ENCODE measurements around the gene HSPA4L.

The HSPA4L gene

DNA sequence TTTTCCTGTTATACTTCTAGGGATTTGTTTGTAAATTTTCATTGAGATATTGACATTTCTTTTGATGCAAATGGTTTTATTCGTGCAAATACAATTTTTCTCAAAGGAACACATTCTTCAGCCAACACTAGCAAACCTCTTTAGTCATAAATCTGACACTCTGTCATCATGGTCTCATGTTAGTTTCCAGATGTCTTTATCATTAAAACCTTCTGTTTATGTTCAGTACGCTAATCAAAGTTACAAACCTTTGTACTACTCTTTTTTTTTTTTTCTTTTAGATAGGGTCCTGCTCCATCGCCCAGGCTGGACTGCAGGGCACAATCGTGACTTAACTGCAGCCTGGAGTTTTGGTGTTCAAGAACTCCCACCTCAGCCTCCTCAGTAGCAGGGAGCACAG, 44.8 kb upstream of the HSPA4L start:
- Histone ChIP-seq H3K9ac (ENCODE audit: low read length) (no peak overlapping the region), H3K27ac (ENCODE audit: low read depth, low read length) (no peak overlapping the region), H3K27me3 (ENCODE audit: low read length) (no peaks in the 10 kb centered on the region), H4K20me1 (ENCODE audit: low read depth, low read length) (no peaks in the 10 kb centered on the region), H3K4me2 (ENCODE audit: low read depth, low read length, poor library complexity, severe bottlenecking) (no peak overlapping the region), H3K79me2 (ENCODE audit: insufficient read depth, low read length) (no peaks in the 10 kb centered on the region), H3K9me3 (ENCODE audit: insufficient read depth, low read length) (no peaks in the 10 kb centered on the region), H3K4me3 (ENCODE audit: insufficient read depth, low read length, poor library complexity, severe bottlenecking) (no peak overlapping the region), H3K36me3 (ENCODE audit: low read length) (no peaks in the 10 kb centered on the region), H3F3A (ENCODE audit: insufficient read depth) (no peaks in the 10 kb centered on the region), H3K9me2 (replicated peaks; ENCODE audit: insufficient read depth, low read length) (no peaks in the 10 kb centered on the region), H2AFZ (ENCODE audit: low read depth, low read length, severe bottlenecking) (no peak overlapping the region)
- TF ChIP-seq CTCF (IDR thresholded peaks at IDR 0.05; ENCODE audit: insufficient read depth, low read length, poor library complexity, severe bottlenecking) (no peak), EZH2phosphoT487 (conservative IDR thresholded peaks at IDR 0.05; ENCODE audit: low read length) (no peak)

DNA sequence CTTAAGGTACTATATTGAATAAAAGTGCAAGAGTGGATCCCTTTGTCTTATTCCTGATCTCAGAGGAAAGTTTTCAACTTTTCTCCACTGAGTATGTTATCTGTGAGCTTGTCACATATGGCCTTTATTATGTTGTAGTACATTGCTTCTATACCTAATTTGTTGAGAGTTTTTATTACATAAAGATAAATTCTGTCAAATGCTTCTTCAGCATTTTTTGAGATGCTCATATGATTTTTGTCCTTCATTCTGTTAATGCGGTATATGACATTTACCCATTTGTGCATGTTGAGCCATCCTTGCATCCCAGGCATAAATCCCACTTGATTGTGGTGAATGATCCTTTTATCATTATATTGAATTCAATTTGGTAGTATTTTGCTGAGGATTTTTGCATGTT, 40.9 kb upstream of the HSPA4L start:
- no peaks in the 10 kb centered on the region for H3K9me2 ChIP-seq (replicated peaks; ENCODE audit: insufficient read depth, low read length)
- no peaks in the 10 kb centered on the region for H3K36me3 ChIP-seq (ENCODE audit: low read length)
- H3K27me3 ChIP-seq (ENCODE audit: low read length) = no peaks in the 10 kb centered on the region
- no peak overlapping the region for H3K9ac ChIP-seq (ENCODE audit: low read length)
- H3K27ac ChIP-seq (ENCODE audit: low read depth, low read length) = no peak overlapping the region
- no peak for TF ChIP-seq EZH2phosphoT487 (conservative IDR thresholded peaks at IDR 0.05; ENCODE audit: low read length)
- TF ChIP-seq CTCF (IDR thresholded peaks at IDR 0.05; ENCODE audit: insufficient read depth, low read length, poor library complexity, severe bottlenecking) = no peak
- no peaks in the 10 kb centered on the region for H3F3A ChIP-seq (ENCODE audit: insufficient read depth)
- no peaks in the 10 kb centered on the region for H3K79me2 ChIP-seq (ENCODE audit: insufficient read depth, low read length)
- no peak overlapping the region for H3K4me3 ChIP-seq (ENCODE audit: insufficient read depth, low read length, poor library complexity, severe bottlenecking)
- H3K4me2 ChIP-seq (ENCODE audit: low read depth, low read length, poor library complexity, severe bottlenecking) = no peak overlapping the region
- H3K9me3 ChIP-seq (ENCODE audit: insufficient read depth, low read length) = no peaks in the 10 kb centered on the region
- H4K20me1 ChIP-seq (ENCODE audit: low read depth, low read length) = no peaks in the 10 kb centered on the region
- no peak overlapping the region for H2AFZ ChIP-seq (ENCODE audit: low read depth, low read length, severe bottlenecking)

DNA sequence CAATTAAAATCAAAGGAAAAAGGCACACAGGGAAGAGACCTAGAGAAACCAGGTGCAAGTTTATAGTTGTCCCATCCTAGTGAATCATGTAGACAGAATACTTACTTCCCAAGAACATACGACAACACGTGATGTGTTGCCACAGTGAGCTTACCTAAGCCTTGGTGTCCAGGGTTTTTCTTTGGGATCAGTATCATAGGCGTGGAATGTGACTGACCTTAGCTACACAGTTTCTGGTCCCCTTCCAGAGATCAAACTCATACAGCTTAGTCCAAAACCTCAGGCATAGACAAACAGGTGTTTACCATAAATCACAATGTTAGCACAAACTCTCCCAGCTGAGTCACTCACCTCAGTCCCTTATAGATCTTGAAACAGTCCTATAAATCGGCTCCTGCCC, 34.2 kb upstream of the HSPA4L start:
- Histone ChIP-seq H3K79me2 (ENCODE audit: insufficient read depth, low read length) (no peaks in the 10 kb centered on the region), H3K4me2 (ENCODE audit: low read depth, low read length, poor library complexity, severe bottlenecking) (no peak overlapping the region), H3K9me2 (replicated peaks; ENCODE audit: insufficient read depth, low read length) (no peaks in the 10 kb centered on the region), H3K36me3 (ENCODE audit: low read length) (no peaks in the 10 kb centered on the region), H3K9me3 (ENCODE audit: insufficient read depth, low read length) (no peaks in the 10 kb centered on the region), H3K9ac (ENCODE audit: low read length) (no peak overlapping the region), H3F3A (ENCODE audit: insufficient read depth) (no peaks in the 10 kb centered on the region), H4K20me1 (ENCODE audit: low read depth, low read length) (no peaks in the 10 kb centered on the region), H3K27me3 (ENCODE audit: low read length) (no peaks in the 10 kb centered on the region), H3K27ac (ENCODE audit: low read depth, low read length) (no peak overlapping the region), H3K4me3 (ENCODE audit: insufficient read depth, low read length, poor library complexity, severe bottlenecking) (no peak overlapping the region), H2AFZ (ENCODE audit: low read depth, low read length, severe bottlenecking) (no peak overlapping the region)
- TF ChIP-seq CTCF (IDR thresholded peaks at IDR 0.05; ENCODE audit: insufficient read depth, low read length, poor library complexity, severe bottlenecking) (no peak), EZH2phosphoT487 (conservative IDR thresholded peaks at IDR 0.05; ENCODE audit: low read length) (no peak)

- Histone ChIP-seq H3K27me3 (ENCODE audit: low read length) (no peaks in the 10 kb centered on the region), H4K20me1 (ENCODE audit: low read depth, low read length) (no peaks in the 10 kb centered on the region)
Observed at GRCh38 chr4:127748957-127749356, 33.2 kb upstream of the HSPA4L start.

More at GRCh38 chr4:127748957-127749356, 33.2 kb upstream of the HSPA4L start:
- H3K36me3 ChIP-seq (ENCODE audit: low read length) = no peaks in the 10 kb centered on the region
- no peak overlapping the region for H3K27ac ChIP-seq (ENCODE audit: low read depth, low read length)
- TF ChIP-seq CTCF (IDR thresholded peaks at IDR 0.05; ENCODE audit: insufficient read depth, low read length, poor library complexity, severe bottlenecking) (no peak), EZH2phosphoT487 (conservative IDR thresholded peaks at IDR 0.05; ENCODE audit: low read length) (no peak)
- H3K9me3 ChIP-seq (ENCODE audit: insufficient read depth, low read length) = no peaks in the 10 kb centered on the region
- H3K79me2 ChIP-seq (ENCODE audit: insufficient read depth, low read length) = no peaks in the 10 kb centered on the region
- H3K9me2 ChIP-seq (replicated peaks; ENCODE audit: insufficient read depth, low read length) = no peaks in the 10 kb centered on the region
- H2AFZ ChIP-seq (ENCODE audit: low read depth, low read length, severe bottlenecking) = no peak overlapping the region
- H3K9ac ChIP-seq (ENCODE audit: low read length) = no peak overlapping the region
- no peak overlapping the region for H3K4me3 ChIP-seq (ENCODE audit: insufficient read depth, low read length, poor library complexity, severe bottlenecking)
- H3K4me2 ChIP-seq (ENCODE audit: low read depth, low read length, poor library complexity, severe bottlenecking) = no peak overlapping the region
- H3F3A ChIP-seq (ENCODE audit: insufficient read depth) = no peaks in the 10 kb centered on the region
